Inflammatory macrophage (primary cell): ENCODE measurements around the gene CYP4V2.
"Not testable (repeated sequence)": the region's sequence is repeated elsewhere in the genome, so short reads cannot be mapped to it uniquely, and the experiment has no call there.

ENCODE experiments used
- DNase-seq, 2 donors: peaks; one replicate each; pipeline ENCODE4 v3.0.0-alpha.2; 2020 to 2022

The CYP4V2 gene

GRCh38 chr4:186236126-186236525, 44.8 kb downstream of the CYP4V2 start:
- DNase-seq: no peak

- DNase-seq: no peak
These were observed 49.1 kb downstream of the CYP4V2 start for GRCh38 chr4:186240452-186240847.

- no peak for DNase-seq
These were observed 49.6 kb downstream of the CYP4V2 start for GRCh38 chr4:186240848-186241491.

GRCh38 chr4:186241616-186242015, 50.2 kb downstream of the CYP4V2 start:
- no peak for DNase-seq

GRCh38 chr4:186242031-186242430, 50.7 kb downstream of the CYP4V2 start:
- DNase-seq: not testable (repeated sequence)

- DNase-seq: no peak
These were observed 52.0 kb downstream of the CYP4V2 start for GRCh38 chr4:186243331-186243730.

- DNase-seq: no peak
These were observed 53.5 kb downstream of the CYP4V2 start for GRCh38 chr4:186244835-186245234.

GRCh38 chr4:186247062-186247752, 55.8 kb downstream of the CYP4V2 start:
- not testable (repeated sequence) for DNase-seq

GRCh38 chr4:186248643-186249042, 57.3 kb downstream of the CYP4V2 start:
- DNase-seq: no peak

- no peak for DNase-seq
These were observed 58.7 kb downstream of the CYP4V2 start for GRCh38 chr4:186249785-186250754.

- DNase-seq: no peak
These were observed 59.4 kb downstream of the CYP4V2 start for GRCh38 chr4:186250760-186251159.

- DNase-seq: no peak
These were observed 63.8 kb downstream of the CYP4V2 start for GRCh38 chr4:186255122-186255521.

- no peak for DNase-seq
These were observed 66.9 kb downstream of the CYP4V2 start for GRCh38 chr4:186258216-186258811.

GRCh38 chr4:186260117-186260503, 68.7 kb downstream of the CYP4V2 start:
- no peak for DNase-seq
